PFSK-1 (cell line): ENCODE results near the gene CCDC171.

Experiments
- SIN3A ChIP-seq: IDR thresholded peaks from 2 replicates; pipeline ENCODE4 v1.6.1; 2012; ENCODE audit warnings: mild to moderate bottlenecking, low read length, moderate library complexity, borderline replicate concordance; ENCODE audit not compliant: insufficient read depth
- TF ChIP-seq, protein P1 (sequence below), 2 experiments: IDR thresholded peaks; 2 replicates each; pipeline versions ENCODE4 v1.6.1 to v1.8.0; 2011 to 2012; ENCODE audit warnings: low read depth in 2 of 2, low read length in 2 of 2, control low read depth in 1 of 2, inconsistent platforms in 1 of 2, mild to moderate bottlenecking in 1 of 2, moderate library complexity in 1 of 2; ENCODE audit not compliant: insufficient read depth in 1 of 2

DNA sequence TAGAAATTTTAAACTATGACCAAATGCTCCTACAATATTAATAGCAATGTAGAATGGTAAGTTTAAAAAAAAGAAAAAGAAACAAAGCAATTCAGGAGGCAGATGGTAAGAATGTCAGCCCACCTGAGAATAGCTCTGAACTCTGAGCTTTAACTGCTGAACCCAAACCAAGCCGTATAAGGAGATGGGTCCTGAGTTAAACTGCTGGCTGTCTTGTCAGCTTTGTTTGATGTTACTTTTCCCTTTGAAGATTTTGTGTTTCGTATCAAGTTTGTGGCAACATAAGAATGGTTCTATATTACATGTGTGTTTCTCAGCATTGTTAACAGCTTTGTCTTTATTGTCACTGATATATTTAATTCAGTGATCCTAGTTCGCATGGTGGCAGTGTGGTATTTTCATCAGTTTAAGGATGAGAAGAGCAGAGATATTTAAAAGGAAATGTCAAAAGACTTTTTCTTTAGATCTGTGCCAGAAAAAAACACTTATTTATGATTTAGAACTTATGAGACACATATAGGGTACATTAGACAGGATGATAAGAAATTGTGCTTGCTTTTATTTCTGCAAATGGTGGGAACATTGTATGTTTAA lies 390.1 kb downstream of the CCDC171 start:
- TF ChIP-seq, protein P1, sequence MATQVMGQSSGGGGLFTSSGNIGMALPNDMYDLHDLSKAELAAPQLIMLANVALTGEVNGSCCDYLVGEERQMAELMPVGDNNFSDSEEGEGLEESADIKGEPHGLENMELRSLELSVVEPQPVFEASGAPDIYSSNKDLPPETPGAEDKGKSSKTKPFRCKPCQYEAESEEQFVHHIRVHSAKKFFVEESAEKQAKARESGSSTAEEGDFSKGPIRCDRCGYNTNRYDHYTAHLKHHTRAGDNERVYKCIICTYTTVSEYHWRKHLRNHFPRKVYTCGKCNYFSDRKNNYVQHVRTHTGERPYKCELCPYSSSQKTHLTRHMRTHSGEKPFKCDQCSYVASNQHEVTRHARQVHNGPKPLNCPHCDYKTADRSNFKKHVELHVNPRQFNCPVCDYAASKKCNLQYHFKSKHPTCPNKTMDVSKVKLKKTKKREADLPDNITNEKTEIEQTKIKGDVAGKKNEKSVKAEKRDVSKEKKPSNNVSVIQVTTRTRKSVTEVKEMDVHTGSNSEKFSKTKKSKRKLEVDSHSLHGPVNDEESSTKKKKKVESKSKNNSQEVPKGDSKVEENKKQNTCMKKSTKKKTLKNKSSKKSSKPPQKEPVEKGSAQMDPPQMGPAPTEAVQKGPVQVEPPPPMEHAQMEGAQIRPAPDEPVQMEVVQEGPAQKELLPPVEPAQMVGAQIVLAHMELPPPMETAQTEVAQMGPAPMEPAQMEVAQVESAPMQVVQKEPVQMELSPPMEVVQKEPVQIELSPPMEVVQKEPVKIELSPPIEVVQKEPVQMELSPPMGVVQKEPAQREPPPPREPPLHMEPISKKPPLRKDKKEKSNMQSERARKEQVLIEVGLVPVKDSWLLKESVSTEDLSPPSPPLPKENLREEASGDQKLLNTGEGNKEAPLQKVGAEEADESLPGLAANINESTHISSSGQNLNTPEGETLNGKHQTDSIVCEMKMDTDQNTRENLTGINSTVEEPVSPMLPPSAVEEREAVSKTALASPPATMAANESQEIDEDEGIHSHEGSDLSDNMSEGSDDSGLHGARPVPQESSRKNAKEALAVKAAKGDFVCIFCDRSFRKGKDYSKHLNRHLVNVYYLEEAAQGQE (IDR thresholded peaks at IDR 0.05; ENCODE audit: insufficient read depth in 1 of 2, low read depth in 2 of 2, low read length in 2 of 2) = no peak
- TF ChIP-seq SIN3A = no peak
